ENCODE data around the gene LRRC4C.
"Not testable (repeated sequence)": the region's sequence is repeated elsewhere in the genome, so short reads cannot be mapped to it uniquely, and the experiment has no call there.

DNA sequence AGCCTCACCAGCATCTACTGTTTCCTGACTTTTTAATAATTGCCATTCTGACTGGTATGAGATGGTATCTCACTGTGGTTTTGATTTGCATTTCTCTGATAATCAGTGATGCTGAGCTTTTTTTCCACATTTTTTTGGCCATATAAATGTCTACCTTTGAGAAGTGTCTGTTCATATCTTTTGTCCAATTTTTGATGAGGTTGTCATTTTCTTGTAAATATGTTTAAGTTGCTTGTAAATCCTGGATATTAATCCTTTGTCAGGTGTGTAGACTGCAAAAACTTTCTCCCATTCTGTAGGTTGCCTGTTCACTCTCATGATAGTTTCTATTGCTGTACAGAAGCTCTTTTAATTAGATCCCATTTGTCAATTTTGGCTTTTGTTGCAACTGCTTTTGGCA is 439.8 kb downstream of the LRRC4C start:
- TF ChIP-seq, protein P1, sequence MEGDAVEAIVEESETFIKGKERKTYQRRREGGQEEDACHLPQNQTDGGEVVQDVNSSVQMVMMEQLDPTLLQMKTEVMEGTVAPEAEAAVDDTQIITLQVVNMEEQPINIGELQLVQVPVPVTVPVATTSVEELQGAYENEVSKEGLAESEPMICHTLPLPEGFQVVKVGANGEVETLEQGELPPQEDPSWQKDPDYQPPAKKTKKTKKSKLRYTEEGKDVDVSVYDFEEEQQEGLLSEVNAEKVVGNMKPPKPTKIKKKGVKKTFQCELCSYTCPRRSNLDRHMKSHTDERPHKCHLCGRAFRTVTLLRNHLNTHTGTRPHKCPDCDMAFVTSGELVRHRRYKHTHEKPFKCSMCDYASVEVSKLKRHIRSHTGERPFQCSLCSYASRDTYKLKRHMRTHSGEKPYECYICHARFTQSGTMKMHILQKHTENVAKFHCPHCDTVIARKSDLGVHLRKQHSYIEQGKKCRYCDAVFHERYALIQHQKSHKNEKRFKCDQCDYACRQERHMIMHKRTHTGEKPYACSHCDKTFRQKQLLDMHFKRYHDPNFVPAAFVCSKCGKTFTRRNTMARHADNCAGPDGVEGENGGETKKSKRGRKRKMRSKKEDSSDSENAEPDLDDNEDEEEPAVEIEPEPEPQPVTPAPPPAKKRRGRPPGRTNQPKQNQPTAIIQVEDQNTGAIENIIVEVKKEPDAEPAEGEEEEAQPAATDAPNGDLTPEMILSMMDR (IDR thresholded peaks at IDR 0.05): not testable (repeated sequence)
- not testable (repeated sequence) for TF ChIP-seq POLR2A (IDR thresholded peaks at IDR 0.05)

Data from Peyer's patch (tissue), 4 donors.